ENCODE results near the gene ZNF14.
"Not testable (repeated sequence)": the region's sequence is repeated elsewhere in the genome, so short reads cannot be mapped to it uniquely, and the experiment has no call there.

Gene ZNF14

GRCh38 chr19:19774354-19775033 is 41.6 kb upstream of the ZNF14 start:
- DNase-seq (ENCODE audit: low spot score) = no peak
- TF ChIP-seq CTCF (IDR thresholded peaks at IDR 0.05; ENCODE audit: borderline replicate concordance, control extremely low read depth, extremely low read depth, insufficient read depth, missing control alignments) = no peak
- in situ Hi-C loops (cut with MboI; ENCODE audit: low sequenced_read_pairs, unreplicated experiment) = no loop called here

- in situ Hi-C loops (cut with MboI; ENCODE audit: low sequenced_read_pairs, unreplicated experiment); DNase-seq (ENCODE audit: low spot score): not testable (repeated sequence)
Measured at GRCh38 chr19:19771963-19772362, 39.1 kb upstream of the ZNF14 start.

- DNase-seq (ENCODE audit: low spot score); in situ Hi-C loops (cut with MboI; ENCODE audit: low sequenced_read_pairs, unreplicated experiment): not testable (repeated sequence)
Measured at GRCh38 chr19:19769971-19770370, 37.1 kb upstream of the ZNF14 start.

- TF ChIP-seq CTCF (IDR thresholded peaks at IDR 0.05; ENCODE audit: borderline replicate concordance, control extremely low read depth, extremely low read depth, insufficient read depth, missing control alignments) = no peak
- in situ Hi-C loops (cut with MboI; ENCODE audit: low sequenced_read_pairs, unreplicated experiment) = no loop called here
- DNase-seq (ENCODE audit: low spot score) = no peak
Measured at GRCh38 chr19:19758164-19758563, 25.3 kb upstream of the ZNF14 start.

- in situ Hi-C loops (cut with MboI; ENCODE audit: low sequenced_read_pairs, unreplicated experiment) = no loop called here
- no peak for TF ChIP-seq CTCF (IDR thresholded peaks at IDR 0.05; ENCODE audit: borderline replicate concordance, control extremely low read depth, extremely low read depth, insufficient read depth, missing control alignments)
- DNase-seq (ENCODE audit: low spot score) = peak; percentile 29
Measured at GRCh38 chr19:19752760-19753403, 20.0 kb upstream of the ZNF14 start.

- no peak for TF ChIP-seq CTCF (IDR thresholded peaks at IDR 0.05; ENCODE audit: borderline replicate concordance, control extremely low read depth, extremely low read depth, insufficient read depth, missing control alignments)
Measured at GRCh38 chr19:19751846-19752245, 18.9 kb upstream of the ZNF14 start.

GRCh38 chr19:19750842-19751790 is 18.2 kb upstream of the ZNF14 start:
- TF ChIP-seq CTCF (IDR thresholded peaks at IDR 0.05; ENCODE audit: borderline replicate concordance, control extremely low read depth, extremely low read depth, insufficient read depth, missing control alignments) = no peak
- in situ Hi-C loops (cut with MboI; ENCODE audit: low sequenced_read_pairs, unreplicated experiment) = no loop called here
- peak; percentile 25 for DNase-seq (ENCODE audit: low spot score)

More at GRCh38 chr19:19751846-19752245, 18.9 kb upstream of the ZNF14 start:
- in situ Hi-C loops (cut with MboI; ENCODE audit: low sequenced_read_pairs, unreplicated experiment) = no loop called here
- no peak for DNase-seq (ENCODE audit: low spot score)

Measured in GM13976 (cell line).